Gastrocnemius medialis (tissue), 4 donors: ENCODE data around the gene ACTN2. TPM values are rescaled to one million over a fixed set of nuclear protein-coding genes. Genes with fewer than 3 reads are reported as not detected.
A peak's percentile ranks its signal among the peaks of the same experiment; 100 is the strongest.

ENCODE experiments used
- ATAC-seq, 2 donors: fragments of 150-250 bp; one replicate each; pipeline ENCODE4 v1.9.1; 2016
- DNase-seq, 2 donors: peaks; one replicate each; pipeline ENCODE4 v3.0.0-alpha.2; 2019
- H3K27ac ChIP-seq, 4 donors: fragments of 200-600 bp; sonication (generic); 1 replicate in 1 of 4; 2 replicates in 3 of 4; pipeline ENCODE4 v1.5.1; 2016 to 2018; ENCODE audit warnings: mild to moderate bottlenecking in 2 of 4, moderate library complexity in 1 of 4
- H3K27me3 ChIP-seq, 3 donors: fragments of 200-600 bp; sonication (generic) in 2 of 3; 1 replicate in 1 of 3; 2 replicates in 2 of 3; pipeline versions ENCODE4 v1.5.1 to v1.6.0; 2016 to 2019; ENCODE audit warnings: mild to moderate bottlenecking in 1 of 3, moderate library complexity in 1 of 3
- H3K36me3 ChIP-seq, 2 donors: fragments of 200-600 bp; sonication (generic) in 1 of 2; one replicate each; pipeline ENCODE4 v1.5.1; 2017 to 2018
- H3K4me1 ChIP-seq, 2 donors: fragments of 200-600 bp; sonication (generic) in 1 of 2; one replicate each; pipeline ENCODE4 v1.5.1; 2016 to 2017; ENCODE audit warnings: mild to moderate bottlenecking in 2 of 2
- H3K4me3 ChIP-seq, 4 donors: fragments of 200-600 bp; sonication (generic) in 3 of 4; 1 replicate in 1 of 4; 2 replicates in 3 of 4; pipeline ENCODE4 v1.5.1; 2016 to 2019; ENCODE audit warnings: mild to moderate bottlenecking in 2 of 4
- H3K9me3 ChIP-seq, 3 donors: fragments of 200-600 bp; sonication (generic) in 2 of 3; 1 replicate in 1 of 3; 2 replicates in 2 of 3; pipeline ENCODE4 v1.5.1; 2016 to 2019
- CTCF ChIP-seq, 5 experiments: fragments of 450-650 bp in 3 of 5; fragments of 200-600 bp in 2 of 5; sonication (generic) in 2 of 5; IDR thresholded peaks in 4 of 5; conservative IDR thresholded peaks in 1 of 5; 1 replicate in 4 of 5; 2 replicates in 1 of 5; pipeline ENCODE4 v1.5.1; 2016 to 2019; ENCODE audit warnings: antibody characterized with exemption in 5 of 5, mild to moderate bottlenecking in 3 of 5, moderate library complexity in 3 of 5
- POLR2A ChIP-seq, 2 donors: fragments of 450-650 bp; IDR thresholded peaks; one replicate each; pipeline ENCODE4 v1.6.1; 2017; ENCODE audit warnings: antibody characterized with exemption in 2 of 2, mild to moderate bottlenecking in 2 of 2, moderate library complexity in 2 of 2
- in situ Hi-C, 4 donors: fragments of 200-750 bp; cut with MboI; loops; one replicate each; pipeline versions ENCODE4 v1.15.0 to v1.8.0; 2017; ENCODE audit warnings: low sequenced_read_pairs in 4 of 4
- intact Hi-C: fragments of 100-400 bp; cut with DNase I; formaldehyde crosslinking; loops from one replicate; pipeline ENCODE4 v1.15.1; 2023; ENCODE audit warnings: low total_unique reads
- total RNA-seq, 4 donors: library from RNA; depleted of rRNA; stranded (reverse); fragments of >200 nt; gene quantifications; one replicate each; pipeline versions ENCODE4 v1.1.0 to v1.2.3, GENCODE V29; 2016

ACTN2 gene
- total RNA-seq, 4 donors from 2014 or later, result 503 to 1,706 (median 1,214) TPM

- no peaks in the 10 kb centered on the region for H3K27me3 ChIP-seq
- intact Hi-C loops (no loop called here), in situ Hi-C loops (loop anchor here in 1 of 4 donors (5.0 kb wide), 1 partner anchor 64 kb away; no protein-coding TSS in a partner anchor)
- ATAC-seq (no peak), DNase-seq (no peak)
- peaks cover 34 to 56% of the 10 kb centered on the region in 2 donors for H3K4me1 ChIP-seq
- H3K9me3 ChIP-seq, result no peaks in the 10 kb centered on the region
- no peaks in the 10 kb centered on the region for H3K36me3 ChIP-seq
- peak overlapping the region; percentile 96 to 97 (median 96) for H3K27ac ChIP-seq
- TF ChIP-seq CTCF (IDR thresholded peaks at IDR 0.05 in 4 of 5, conservative IDR thresholded peaks at IDR 0.05 in 1 of 5) (no peak), POLR2A (IDR thresholded peaks at IDR 0.05) (no peak)
- peak overlapping the region in 2 of 4 donors; percentile 70 to 71 for H3K4me3 ChIP-seq
These were observed 5.0 kb downstream of the ACTN2 start for GRCh38 chr1:236691348-236691747.

DNA sequence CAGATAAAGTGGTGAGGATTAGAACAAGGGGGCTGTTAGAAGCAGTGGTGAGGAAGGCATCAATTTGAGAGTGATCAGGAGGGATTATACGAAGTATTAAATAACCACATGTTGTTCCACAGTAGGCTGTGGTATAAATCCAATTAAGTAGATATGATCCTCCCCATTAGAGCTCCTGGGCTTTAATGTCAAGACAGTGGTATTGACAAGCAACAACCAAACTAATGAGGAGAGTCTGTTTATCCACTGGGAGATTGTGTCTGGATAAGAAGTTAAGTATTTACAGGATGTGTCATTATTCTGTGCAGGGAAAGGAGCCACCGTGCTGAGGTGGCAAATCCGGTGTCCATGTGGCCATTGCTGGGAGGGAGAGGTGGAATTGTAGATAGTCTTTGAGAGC, 5.8 kb downstream of the ACTN2 start:
- no peak for ATAC-seq
- Histone ChIP-seq H3K4me1 (peaks cover 34 to 53% of the 10 kb centered on the region in 2 donors), H3K27ac (peak overlapping the region; percentile 96 to 97 (median 96)), H3K27me3 (no peaks in the 10 kb centered on the region), H3K36me3 (no peaks in the 10 kb centered on the region), H3K4me3 (peak overlapping the region in 1 of 4 donors; percentile 71), H3K9me3 (no peaks in the 10 kb centered on the region)
- no peak for DNase-seq
- in situ Hi-C loops (loop anchor here in 1 of 4 donors (5.0 kb wide), 1 partner anchor 65 kb away; no protein-coding TSS in a partner anchor), intact Hi-C loops (no loop called here)
- TF ChIP-seq POLR2A (IDR thresholded peaks at IDR 0.05), result no peak
- no peak for TF ChIP-seq CTCF (IDR thresholded peaks at IDR 0.05 in 4 of 5, conservative IDR thresholded peaks at IDR 0.05 in 1 of 5)

GRCh38 chr1:236692742-236693141, 6.4 kb downstream of the ACTN2 start:
- no peaks in the 10 kb centered on the region for H3K27me3 ChIP-seq
- in situ Hi-C loops, result loop anchor here in 1 of 4 donors (5.0 kb wide), 1 partner anchor 65 kb away; no protein-coding TSS in a partner anchor
- DNase-seq (no peak), ATAC-seq (no peak)
- intact Hi-C loops, result no loop called here
- no peaks in the 10 kb centered on the region for H3K9me3 ChIP-seq
- H3K4me3 ChIP-seq, result peak overlapping the region in 2 of 4 donors; percentile 19 to 71
- no peak for TF ChIP-seq POLR2A (IDR thresholded peaks at IDR 0.05)
- no peak for TF ChIP-seq CTCF (IDR thresholded peaks at IDR 0.05 in 4 of 5, conservative IDR thresholded peaks at IDR 0.05 in 1 of 5)
- peaks cover 36 to 49% of the 10 kb centered on the region in 2 donors for H3K4me1 ChIP-seq
- peak overlapping the region; percentile 96 to 97 (median 96) for H3K27ac ChIP-seq
- no peaks in the 10 kb centered on the region for H3K36me3 ChIP-seq

GRCh38 chr1:236699366-236699765, 13.1 kb downstream of the ACTN2 start:
- intact Hi-C loops, result no loop called here
- H3K4me1 ChIP-seq, result peaks cover 62 to 65% of the 10 kb centered on the region in 2 donors

More at GRCh38 chr1:236699366-236699765, 13.1 kb downstream of the ACTN2 start:
- peak overlapping the region; percentile 96 to 97 (median 96) for H3K27ac ChIP-seq
- DNase-seq, result no peak
- H3K9me3 ChIP-seq, result no peaks in the 10 kb centered on the region
- no peaks in the 10 kb centered on the region for H3K36me3 ChIP-seq
- peak overlapping the region in 2 of 4 donors; percentile 13 to 29 for H3K4me3 ChIP-seq
- TF ChIP-seq POLR2A (IDR thresholded peaks at IDR 0.05) (no peak), CTCF (IDR thresholded peaks at IDR 0.05 in 4 of 5, conservative IDR thresholded peaks at IDR 0.05 in 1 of 5) (no peak)
- peak in 1 of 2 donors; percentile 18 for ATAC-seq
- H3K27me3 ChIP-seq, result no peaks in the 10 kb centered on the region
- in situ Hi-C loops, result no loop called here
